Inferior parietal cortex (tissue), 1 donor: Measurements from ENCODE around the gene FAM120B.

Experiments
- DNase-seq: peaks from one replicate; pipeline ENCODE4 v3.0.0-alpha.2; 2016; ENCODE audit errors: extremely low spot score

The FAM120B gene

GRCh38 chr6:170286246-170286933 is 20.2 kb upstream of the FAM120B start:
- DNase-seq: no peak

GRCh38 chr6:170286934-170287265 is 19.7 kb upstream of the FAM120B start:
- no peak for DNase-seq

GRCh38 chr6:170287371-170287876 is 19.1 kb upstream of the FAM120B start:
- DNase-seq: no peak

- DNase-seq: no peak
Measured at GRCh38 chr6:170288091-170288631, 18.4 kb upstream of the FAM120B start.

GRCh38 chr6:170288852-170289179 is 17.7 kb upstream of the FAM120B start:
- no peak for DNase-seq

- no peak for DNase-seq
Measured at GRCh38 chr6:170289180-170289931, 17.2 kb upstream of the FAM120B start.

- no peak for DNase-seq
Measured at GRCh38 chr6:170289951-170290295, 16.6 kb upstream of the FAM120B start.

- peak; percentile 76 for DNase-seq
Measured at GRCh38 chr6:170290296-170291128, 16.0 kb upstream of the FAM120B start, which contains the start of gene DLL1. TSS of gene DLL1 (minus strand) at chr6:170291078. CDS start at chr6:170290139, 939 bp downstream.

GRCh38 chr6:170291271-170292110 is 15.1 kb upstream of the FAM120B start:
- DNase-seq: peak; percentile 72

- no peak for DNase-seq
Measured at GRCh38 chr6:170292111-170292406, 14.5 kb upstream of the FAM120B start.

- peak; percentile 56 for DNase-seq
Measured at GRCh38 chr6:170292407-170293158, 14.0 kb upstream of the FAM120B start.

- DNase-seq: no peak
Measured at GRCh38 chr6:170293341-170294231, 13.0 kb upstream of the FAM120B start.

- no peak for DNase-seq
Measured at GRCh38 chr6:170294298-170294730, 12.2 kb upstream of the FAM120B start.

GRCh38 chr6:170294813-170295509 is 11.6 kb upstream of the FAM120B start:
- no peak for DNase-seq

GRCh38 chr6:170295510-170296422 is 10.8 kb upstream of the FAM120B start:
- DNase-seq: no peak

- DNase-seq: no peak
Measured at GRCh38 chr6:170296423-170296745, 10.2 kb upstream of the FAM120B start.

- no peak for DNase-seq
Measured at GRCh38 chr6:170296746-170297575, 9.6 kb upstream of the FAM120B start.
